C1 segment of cervical spinal cord (tissue), 14 donors: ENCODE data around the gene SPNS2.

Source experiments
- DNase-seq, 14 donors: peaks; one replicate each; lab custom pipeline; 2025; lab: John Stamatoyannopoulos, UW

SPNS2 gene

DNA sequence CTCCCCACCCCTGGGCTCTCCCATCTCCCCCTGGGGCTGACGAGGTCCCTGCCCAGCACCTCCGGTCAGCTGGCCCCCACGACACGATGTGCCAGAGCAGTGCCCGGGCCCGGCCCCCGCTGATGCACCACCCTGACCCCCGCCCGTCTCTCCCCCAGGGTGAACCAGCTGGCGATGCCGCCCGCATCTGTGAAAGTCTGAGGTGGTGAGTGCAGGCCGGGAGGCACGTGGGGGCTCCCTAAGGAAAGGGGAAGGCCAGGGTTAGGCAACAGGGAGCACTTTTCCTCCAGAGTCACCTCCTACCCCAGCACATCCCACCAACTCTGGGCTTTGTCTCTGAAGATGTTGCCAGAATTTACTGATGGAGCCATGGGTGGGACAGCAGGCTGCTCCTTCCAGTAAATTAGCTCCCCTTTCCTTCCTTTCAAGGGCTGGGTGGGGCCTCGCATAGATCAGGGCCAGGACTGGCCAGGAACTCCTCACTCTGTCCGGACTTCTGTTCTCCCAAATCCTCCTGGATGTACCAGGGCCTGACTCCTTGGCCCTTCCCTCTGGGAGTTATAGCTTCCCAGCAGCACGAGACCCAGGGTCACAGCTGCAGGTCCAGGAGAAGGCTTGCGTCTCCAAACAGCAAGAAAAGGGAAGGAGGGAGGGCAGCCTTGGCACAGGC lies 38.2 kb downstream of the SPNS2 start:
- peak in 4 of 14 donors; percentile 43 to 70 (median 56) for DNase-seq

DNA sequence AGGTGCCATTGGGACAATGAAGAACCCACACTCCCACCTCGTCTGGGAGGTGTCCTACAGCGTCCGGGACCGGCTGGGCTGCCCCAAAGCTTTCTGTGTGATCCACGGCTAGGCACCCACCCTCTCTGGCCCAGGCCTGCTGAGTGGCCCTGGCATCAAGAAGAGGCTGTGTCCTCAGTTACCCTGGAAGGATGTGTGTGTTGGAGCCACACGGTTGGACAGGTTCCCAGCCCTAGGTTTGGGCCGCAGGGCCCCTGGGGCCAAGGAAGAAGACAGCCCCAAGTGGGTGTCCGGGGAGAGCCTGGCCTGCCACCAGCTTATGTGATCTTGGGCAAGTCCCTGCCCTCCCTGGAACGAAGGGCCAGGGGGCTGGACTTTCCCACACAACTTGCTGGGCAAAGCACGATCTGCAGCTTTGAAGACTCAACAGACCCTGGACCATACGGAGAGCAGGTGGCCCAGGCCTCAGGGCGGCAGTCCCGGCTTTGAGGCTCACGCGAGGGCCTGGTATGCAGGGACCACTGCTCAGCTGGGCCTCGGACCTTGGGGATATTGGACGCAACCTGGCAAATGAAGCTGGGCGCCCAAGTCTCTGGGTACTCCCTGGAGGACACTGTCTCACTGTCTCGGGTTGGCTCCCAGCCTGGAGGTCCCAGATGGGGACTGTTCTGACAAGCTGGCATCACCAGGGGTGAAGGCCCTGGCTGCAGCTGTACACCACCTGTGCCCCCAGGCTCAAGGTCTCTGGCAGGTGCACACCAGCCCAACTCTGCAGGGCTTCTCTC lies 39.0 kb downstream of the SPNS2 start:
- peak in 12 of 14 donors; percentile 11 to 79 (median 44) for DNase-seq

DNA sequence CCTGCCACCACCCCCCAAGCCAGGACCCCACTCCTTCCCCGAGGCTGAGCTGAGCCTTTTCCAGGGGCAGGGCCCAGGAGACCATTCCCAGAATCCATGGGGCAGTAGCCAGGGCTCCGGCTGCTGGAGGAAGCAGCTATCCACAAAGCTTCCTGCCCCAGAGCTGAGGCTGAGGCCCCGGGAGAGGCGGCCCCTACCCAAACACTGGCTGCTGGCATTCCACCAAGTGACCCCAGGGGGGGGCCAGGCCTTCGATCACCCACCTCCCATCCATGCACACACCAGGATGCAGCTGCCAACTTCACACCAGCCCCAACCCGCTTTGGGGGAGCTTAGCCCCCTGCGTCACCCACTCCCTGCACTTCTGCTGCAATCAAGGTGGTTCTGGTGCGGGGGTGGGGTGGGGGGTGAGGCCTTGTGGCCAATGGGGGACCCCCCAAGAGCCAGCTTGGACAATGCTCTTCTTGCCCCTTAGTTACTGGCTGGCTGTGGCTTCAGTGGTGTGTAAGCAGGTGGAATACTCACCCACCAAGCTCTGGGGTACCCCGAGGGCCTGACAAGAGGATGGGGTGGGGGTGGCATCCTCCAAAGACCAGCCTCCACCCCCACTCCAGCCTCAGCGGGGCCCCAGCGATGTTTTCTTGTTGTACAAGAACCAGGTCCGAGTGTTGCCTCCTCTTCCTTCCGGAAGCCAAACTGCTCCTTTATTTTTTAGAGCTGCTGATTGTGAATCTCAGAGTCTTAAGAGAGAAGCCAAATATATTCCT lies 39.7 kb downstream of the SPNS2 start:
- DNase-seq, result no peak

DNA sequence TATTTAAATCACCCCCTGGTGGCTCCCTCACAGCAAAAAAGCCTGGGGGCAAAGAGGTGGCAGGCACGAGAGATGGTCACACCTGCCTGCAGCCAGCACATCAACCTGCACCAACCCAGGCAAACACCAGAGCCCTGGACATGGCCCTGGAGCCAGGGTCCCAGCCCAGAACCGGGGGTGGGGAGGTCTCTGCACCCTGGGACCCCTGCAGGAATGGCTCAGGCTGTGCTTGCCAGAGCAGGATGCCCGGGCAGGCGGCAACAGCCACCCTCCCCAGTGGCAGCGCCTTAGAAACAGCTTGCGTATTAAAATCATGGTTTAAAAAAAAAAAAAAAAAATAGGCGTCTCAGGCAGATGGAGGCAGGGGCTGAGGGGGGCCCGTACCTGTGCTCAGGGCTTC lies 40.3 kb downstream of the SPNS2 start:
- DNase-seq, result no peak

DNA sequence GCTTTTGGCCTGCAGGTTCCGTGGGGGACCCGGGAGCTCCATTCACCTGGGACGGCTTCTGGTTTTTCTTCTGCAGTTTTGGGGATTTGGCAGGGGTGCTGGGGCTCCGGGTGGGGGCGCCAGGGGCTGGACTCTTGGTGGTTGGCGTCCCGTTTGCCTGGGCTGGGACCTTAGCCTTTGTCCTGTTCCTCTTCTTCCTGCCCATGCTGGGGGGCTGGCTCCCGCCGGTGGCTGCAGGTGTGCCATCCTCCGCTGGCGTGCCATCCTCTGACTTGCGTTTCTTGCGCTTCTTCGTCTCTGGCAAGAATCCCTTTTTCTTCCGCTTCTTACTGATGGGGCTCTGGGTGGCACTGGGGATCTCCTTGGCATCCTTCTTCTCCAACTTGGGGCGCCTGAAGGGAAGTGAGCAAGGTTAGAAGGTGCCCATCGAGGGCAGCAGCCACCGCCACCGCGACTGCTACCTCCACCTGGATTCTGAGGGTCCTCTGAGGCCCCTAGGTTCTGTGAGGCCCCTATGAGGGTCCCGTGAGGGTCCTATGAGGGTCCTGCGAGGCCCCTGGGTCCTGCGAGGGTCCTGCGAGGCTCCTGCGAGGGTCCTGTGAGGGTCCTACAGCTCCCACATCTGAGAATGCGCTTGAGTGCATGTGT lies 41.0 kb downstream of the SPNS2 start:
- no peak for DNase-seq

DNA sequence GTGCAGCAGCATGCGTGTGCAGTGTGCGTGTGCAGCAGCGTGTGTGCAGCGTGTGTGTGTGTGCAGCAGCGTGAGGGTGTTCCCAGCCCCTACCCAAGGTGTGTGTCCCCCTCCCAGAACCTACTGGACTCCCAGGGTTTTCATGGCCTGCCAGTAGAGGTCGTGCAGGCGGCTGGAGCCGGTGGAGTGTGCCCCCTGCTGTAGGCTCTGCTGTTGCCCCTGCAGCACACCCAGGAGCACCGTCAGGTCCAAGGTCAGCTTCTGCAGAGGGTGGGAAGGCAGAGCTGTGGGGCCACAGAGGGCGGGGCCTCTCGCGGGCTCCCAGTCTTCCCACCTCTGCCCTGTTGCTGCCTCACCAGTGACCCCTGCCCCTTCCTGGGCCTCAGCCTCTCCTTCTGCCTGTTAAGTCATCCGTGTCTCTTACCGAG lies 41.6 kb downstream of the SPNS2 start:
- peak in 3 of 14 donors; percentile 19 to 23 (median 21) for DNase-seq

DNA sequence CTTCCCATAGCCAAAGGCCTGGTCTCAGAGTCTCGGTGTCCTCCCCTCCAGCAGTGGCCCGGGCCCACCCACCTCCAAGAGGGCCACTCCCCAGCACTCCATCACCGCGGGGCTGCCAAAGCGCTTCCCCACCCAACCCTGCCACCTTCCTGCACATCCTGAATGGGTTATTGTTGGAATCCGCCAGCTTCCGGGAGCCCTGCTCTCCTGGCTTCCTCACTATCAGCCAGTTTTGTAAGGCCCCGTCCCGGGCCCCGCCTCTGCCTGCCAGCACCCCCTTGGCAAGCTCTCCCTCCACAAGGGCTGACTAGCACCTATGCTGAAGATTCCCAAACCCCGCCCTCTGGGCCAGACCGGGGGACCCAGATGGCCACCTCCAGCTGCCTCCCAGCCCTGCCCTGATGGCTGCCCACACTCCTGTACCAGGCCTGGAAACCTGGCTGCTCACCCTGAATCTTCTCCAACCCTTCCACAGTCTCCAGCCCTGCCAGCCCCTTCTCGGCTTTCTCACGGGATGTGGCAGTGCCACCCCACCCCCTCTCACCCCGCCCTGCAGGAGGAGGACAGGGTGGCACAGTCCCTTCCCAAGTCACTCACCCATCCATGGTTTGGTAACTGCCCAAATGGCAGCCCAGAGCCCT lies 42.1 kb downstream of the SPNS2 start:
- peak in 2 of 14 donors; percentile 19 to 52 for DNase-seq

DNA sequence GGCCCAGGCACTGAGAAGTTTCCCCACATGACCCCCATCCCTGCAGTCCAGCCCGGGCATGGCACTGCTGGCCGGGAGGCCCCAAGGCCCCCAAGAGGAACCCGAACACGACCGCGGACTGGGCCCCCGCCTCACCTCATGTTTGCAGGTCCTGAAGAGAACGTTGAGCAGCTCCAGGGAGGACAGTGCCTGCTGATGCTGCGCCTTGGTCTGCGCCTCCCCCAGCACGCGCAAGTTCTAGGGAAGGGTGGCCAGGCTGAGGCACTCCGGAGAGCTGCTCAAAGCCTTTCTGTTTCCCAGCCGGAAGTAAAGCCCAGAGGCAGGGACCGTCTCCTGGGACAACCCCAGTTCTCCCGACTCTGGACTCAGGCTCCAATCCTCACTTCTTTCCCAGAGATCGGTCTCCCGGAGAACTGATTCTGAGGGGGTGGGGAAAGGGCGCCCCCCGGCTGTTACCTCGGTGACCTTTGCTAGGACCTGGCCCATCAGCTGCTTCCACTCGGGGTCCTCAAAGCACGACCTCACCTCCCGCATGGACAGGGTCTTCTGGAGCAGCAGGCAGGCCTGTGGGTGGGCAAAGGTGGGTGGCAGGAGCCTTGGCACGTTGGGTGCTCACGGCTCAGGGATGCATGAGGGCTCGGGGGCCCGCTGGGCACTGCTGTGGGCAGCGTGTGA lies 42.8 kb downstream of the SPNS2 start:
- peak in 5 of 14 donors; percentile 17 to 67 (median 36) for DNase-seq

DNA sequence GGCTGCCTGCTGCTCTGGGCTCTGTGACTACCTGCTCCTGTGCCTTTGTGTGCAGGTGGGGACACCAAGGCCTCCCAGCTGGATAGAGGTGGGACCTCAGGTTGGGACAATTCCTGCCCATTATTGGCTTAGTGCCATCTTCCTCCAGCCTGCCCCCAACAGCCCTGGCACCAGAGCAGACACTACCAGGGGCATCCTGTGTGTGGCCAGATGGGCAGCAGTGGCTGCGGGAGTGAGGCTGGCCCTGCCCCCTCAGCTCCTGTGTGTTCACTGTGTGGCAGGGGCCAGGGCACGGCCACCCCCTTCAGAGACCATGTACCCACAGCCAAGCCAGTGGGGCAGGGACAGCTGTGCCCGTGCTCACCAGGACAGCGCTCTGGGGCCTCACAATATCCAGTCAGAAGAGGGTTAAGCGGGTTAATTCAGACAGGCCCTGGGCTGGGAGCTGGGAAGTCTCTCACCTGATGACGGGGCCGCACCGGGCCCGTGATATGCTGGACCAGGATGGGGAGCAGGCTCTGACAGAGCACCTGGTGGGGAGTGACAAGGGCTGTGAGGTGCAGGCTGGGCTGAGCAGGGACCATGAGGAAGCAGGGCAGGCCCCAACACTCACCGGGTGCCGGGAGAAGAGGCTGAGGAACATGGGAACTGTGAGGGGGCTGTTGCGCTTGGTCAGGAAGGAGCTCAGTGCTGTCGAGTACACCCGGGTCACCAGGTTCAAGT lies 43.5 kb downstream of the SPNS2 start:
- DNase-seq, result no peak

DNA sequence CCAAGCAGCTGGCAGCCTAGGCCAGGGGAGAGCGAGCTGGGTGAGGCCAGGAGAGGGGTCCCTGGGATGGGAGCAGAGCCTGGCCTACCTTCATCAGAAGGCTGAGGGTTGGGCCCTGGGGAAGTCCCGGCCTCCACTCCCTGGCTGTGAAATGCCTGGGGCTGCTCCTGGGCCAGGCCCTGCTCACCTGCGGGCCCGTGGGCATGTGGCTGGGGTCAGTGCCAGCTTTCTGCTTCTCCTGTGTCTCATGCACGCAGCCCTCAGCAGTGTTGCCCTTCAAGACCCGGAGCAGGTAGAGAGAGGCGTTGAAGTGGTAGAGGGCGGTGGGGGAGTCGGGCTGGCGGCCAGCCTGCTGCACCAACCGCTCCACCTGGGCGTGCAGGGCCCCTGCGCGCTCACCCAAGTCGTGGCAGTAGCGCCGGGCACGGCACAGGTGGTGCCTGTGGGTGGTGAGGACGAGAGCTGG lies 44.1 kb downstream of the SPNS2 start:
- DNase-seq, result no peak

DNA sequence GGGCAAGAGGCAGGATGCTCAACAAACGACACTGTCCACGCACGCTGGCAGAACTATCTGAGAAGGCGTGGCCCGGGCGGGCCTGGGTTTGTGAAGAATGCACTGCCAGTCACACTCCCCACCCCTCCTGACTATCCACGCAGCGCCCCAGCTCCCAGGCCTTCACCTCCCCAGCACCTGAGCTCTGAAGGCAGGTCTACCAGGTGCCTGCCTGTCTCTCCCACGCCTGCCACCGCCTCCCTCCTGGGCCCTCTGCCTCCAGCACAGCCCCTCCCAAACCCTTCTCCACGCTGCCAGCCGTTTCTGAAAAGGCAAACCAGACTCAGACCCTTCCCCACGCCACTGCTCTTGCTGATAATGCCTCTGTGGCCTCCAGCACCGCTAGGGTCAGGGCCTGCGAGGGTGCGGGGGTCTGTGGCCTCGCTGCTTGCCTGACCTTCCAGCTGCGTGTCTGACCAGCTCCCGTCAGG lies 44.9 kb downstream of the SPNS2 start:
- DNase-seq, result no peak

DNA sequence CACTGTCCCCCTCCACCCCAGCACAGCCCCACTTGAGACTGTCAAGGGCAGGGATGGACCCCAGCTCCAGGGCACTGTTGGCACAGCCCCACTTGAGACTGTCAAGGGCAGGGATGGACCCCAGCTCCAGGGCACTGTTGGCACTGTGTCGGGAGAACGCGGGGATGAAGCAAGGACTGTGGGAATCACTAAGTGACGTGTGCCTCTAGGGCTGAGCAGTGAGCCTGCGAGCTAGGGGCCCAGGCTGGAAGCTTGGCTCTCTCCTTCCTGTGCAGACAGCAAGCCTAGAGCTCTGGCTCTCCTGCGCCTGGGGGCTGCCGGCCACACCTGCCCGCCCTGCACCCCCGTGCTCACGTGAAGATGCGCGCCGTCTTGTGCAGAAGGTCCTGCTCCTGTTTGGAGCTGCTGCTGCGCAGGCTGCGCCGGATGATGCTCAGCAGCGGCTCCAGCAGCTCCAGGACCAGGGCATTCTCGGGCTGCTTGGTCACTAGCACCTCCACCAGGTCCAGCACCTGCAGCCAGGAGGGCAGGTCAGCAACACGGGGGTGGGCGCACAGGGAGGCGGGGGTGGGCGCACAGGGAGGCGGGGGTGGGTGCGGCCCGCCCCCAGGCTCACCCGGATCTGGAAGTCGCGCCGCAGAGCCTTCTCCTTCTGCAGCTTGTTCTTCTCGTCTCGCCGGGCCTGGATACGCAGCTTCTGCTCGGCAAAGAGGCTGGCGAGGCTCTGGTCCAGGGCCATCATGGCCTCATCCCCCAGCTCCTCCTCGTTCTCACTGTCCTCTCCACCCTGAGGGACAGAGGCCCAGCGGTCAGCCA lies 45.7 kb downstream of the SPNS2 start:
- DNase-seq, result no peak

DNA sequence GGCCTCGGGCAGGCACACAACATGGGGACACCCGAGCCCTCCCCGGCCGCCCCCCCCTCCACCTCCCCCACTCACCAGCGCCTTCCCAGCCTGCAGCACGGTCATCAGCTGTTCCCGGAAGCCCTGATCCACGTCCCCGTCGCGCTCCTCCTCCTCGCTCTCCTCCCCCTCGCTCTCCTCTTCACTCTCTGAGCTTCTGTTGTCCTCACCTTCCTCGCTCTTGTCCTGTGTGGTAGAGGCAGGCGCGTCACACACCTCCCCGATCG lies 46.2 kb downstream of the SPNS2 start:
- DNase-seq, result peak in 1 of 14 donors; percentile 65

DNA sequence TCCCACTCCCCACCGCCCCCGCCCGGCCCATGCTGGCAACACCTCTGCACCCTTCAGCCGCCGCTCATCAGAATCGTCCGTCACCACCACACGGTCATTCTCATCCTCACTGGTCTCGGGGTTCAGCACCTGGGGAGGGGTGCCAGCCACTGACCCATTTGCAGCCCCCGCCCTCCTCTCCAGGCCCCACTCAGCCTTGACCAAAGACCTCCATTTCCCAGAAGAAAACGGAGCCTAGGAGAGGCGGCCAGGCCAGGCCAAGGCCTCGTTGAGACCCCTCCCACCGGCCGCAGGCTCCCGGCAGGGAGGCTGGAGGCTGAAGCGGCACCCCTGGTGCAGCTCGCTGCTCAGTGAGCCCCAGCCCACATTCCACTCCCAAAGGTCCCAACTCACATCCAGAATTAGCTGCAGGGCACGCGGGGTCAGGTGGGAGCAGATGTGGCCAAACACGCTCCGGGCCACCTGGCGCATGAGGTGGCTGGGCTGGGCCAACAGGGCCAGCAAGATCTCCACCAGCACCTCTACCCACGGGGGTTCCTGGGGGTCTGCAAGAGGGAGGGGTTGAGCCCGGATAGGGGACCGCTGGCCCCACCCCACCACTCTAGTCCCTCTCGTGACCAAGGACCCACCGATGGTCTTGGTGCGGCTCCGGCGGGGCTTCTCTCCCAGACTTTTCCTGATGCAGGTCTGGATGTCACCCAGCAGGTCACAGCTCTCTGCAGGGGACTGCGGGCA lies 46.7 kb downstream of the SPNS2 start:
- DNase-seq, result no peak

DNA sequence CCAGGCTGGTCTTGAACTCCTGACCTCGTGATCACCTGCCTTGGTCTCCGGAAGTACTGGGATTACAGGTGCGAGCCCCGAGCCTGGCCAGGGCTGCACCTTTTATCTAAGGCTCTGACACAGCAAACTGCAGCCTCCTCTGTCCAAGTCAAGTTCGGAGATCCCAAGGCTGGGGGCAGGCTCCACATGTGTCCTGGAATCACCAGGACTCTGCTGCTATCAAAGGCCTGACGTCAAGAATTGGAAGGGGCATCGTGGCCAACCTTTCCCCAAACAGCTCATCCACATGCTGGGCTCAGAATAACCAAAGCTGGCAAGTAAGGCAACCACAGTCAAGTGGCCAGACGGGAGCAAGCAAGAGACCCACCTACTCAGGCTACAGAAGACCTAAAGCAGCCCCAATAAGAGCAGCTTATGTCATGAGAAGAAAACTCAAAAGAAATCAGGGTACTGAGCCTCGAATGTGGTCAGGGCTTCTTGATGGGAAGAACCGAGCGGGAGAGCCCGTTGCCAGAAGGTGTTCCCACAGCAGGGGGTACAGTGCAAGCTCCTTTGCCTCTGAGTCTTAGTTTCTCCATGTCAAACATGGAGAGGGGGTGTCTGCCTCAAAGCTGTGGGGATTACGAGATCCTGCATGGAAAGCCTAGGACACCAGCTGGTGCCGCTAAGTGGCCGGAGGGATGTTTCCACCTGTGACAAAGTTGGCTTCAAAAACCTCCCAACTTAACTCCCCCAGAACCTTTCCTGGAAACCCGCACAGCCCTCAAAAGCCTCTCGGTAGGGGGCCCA lies 48.6 kb downstream of the SPNS2 start:
- no peak for DNase-seq

DNA sequence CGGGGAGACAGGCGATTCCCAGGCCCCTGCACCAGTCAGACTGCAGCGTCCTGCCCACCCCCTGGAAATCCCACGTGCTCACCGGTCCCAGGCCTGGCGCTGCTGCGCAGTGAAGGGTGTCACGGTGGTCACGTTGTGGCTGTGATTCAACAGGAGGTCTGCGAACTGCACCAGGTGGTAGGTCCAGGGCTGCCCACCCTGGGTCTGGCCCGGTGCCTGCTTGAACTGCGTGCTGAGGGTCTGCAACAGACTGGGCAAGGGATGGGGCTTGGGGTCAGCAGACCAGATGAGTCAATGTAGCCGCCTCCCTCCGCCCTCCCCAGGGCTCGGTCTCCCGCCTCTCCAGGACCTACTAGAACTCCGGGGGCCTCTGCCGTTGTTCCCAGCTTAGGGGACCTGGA lies 49.4 kb downstream of the SPNS2 start:
- DNase-seq, result no peak

DNA sequence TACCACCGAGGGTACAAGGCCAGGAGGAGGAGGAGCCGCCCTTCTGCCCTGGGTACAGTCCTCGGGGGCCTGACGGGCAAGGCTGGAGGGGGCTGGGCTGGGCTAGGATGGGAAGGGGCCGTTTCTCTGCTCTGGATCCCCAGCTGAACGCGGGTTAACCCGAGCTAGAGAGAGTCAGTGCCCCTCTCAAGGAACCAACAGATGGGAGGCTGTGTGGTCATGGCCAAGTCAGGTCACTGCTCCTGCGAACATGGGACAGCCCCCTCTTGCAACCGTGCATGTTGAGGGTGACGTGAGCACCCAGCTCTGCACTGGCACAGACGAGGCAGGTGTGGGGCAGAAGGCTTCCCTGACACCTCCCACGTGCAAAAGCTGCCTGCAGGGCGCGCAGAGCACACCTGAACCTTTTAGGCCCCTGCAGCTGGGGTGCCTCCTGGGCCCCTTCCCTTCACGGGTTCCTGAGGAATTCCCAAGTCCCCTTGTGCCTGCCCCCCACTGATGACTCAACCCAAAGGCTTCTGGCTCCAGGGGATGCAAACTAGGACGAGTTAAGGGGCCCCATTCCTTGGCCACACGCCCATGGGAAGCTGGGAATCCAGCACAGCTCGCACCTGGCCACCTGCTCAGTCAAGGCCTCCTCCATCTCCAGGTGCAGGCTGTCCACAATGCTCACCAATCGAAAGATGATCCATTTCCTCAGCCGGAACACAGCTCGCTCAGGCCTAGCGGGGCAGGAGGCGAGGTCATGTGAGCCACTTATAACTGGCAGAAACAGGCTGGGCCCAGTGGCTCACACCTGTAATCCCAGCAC lies 50.2 kb downstream of the SPNS2 start:
- no peak for DNase-seq
